ENCODE measurements around the gene TESPA1. TPM values are rescaled to one million over a fixed set of nuclear protein-coding genes. Genes with fewer than 3 reads are reported as not detected.

Gene TESPA1
- total RNA-seq, 2 experiments from 2014 or later, result 113 to 136 TPM

DNA sequence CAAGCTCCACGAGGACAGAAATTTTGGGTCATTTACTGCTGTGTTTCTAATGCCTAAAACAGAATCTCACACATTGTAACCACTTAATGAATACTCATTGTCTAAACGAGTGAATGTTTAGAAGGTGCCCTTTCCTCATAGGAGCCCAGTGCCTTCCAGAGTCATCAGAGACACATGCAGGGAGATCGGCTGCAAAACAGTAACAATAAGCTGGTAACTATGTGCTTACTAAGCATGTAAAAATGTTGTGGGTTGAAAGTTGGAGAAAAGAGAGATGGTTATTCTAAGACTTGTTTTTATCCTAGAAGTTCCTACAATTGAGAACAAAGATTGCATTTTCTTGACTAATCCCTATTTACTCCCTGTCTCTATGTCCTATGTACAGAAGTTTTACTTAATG is 7.4 kb downstream of the TESPA1 start:
- no peaks in the 10 kb centered on the region for H3K27me3 Mint-ChIP-seq
- no peaks in the 10 kb centered on the region for H3K9me3 Mint-ChIP-seq
- POLR2A ChIA-PET, result no interaction called here
- DNase-seq, result no peak
- CTCF ChIA-PET, result interaction anchor here (1.5 to 3.3 kb wide), 3 partner anchors 16 to 94 kb away, joined by 3 to 13 read pairs (median 5); no protein-coding TSS in a partner anchor
- peak overlapping the region; percentile 87 for H3K27ac Mint-ChIP-seq
- peaks cover 90% of the 10 kb centered on the region for H3K36me3 Mint-ChIP-seq (ENCODE audit: low read depth)
- H3K4me3 Mint-ChIP-seq, result peak overlapping the region; percentile 67
- peaks cover 95% of the 10 kb centered on the region for H3K4me1 Mint-ChIP-seq

DNA sequence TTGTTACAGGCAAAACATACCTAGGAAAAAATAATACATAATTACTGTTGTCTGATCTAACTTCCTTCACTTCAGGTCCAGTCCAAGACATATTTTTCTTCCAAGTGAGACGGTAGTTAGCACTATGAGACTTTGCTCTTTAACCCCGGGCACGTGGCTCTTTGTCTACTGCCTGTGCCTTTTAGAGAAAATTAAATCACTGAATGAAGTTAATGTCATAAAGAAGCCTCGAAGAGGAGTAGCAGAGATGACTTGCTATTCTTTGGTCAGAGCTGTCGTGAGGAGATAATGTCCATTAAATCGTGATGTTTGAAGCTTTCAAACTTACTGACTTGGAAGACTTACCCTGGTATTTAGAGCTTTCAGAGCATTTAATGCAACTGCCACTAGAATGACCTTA is 8.7 kb downstream of the TESPA1 start:
- ChIA-PET POLR2A (no interaction called here), CTCF (interaction anchor here (0.9 to 3.3 kb wide), 2 partner anchors 12 to 17 kb away, joined by 3 to 13 read pairs; no protein-coding TSS in a partner anchor)
- no peaks in the 10 kb centered on the region for H3K27me3 Mint-ChIP-seq
- H3K4me1 Mint-ChIP-seq, result peaks cover 92% of the 10 kb centered on the region
- H3K4me3 Mint-ChIP-seq, result peak overlapping the region; percentile 39
- H3K9me3 Mint-ChIP-seq, result no peaks in the 10 kb centered on the region
- no peak for DNase-seq
- peaks cover 89% of the 10 kb centered on the region for H3K36me3 Mint-ChIP-seq (ENCODE audit: low read depth)
- peak overlapping the region; percentile 63 for H3K27ac Mint-ChIP-seq

DNA sequence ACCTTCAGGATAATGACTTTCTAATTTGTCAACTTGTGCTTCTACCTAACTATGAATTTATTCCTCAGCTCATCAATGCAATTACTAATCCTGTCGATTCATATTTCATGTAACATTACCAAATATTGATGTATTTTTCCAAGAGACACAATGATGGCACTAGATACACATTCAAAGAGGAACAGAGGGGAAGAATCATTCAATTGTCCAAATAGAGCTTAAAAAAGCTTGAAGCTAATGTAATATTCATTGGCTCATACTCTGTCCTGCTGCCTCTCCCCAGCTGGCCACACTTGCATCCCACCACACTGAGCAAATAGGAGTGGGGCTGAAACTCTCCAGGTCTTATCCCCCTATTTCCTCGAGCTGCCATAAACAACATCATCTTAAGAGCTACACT is 9.3 kb downstream of the TESPA1 start:
- Mint-ChIP-seq H3K27ac (peak overlapping the region; percentile 55), H3K36me3 (ENCODE audit: low read depth) (peaks cover 91% of the 10 kb centered on the region), H3K4me1 (peaks cover 92% of the 10 kb centered on the region), H3K4me3 (no peak overlapping the region), H3K27me3 (no peaks in the 10 kb centered on the region), H3K9me3 (no peaks in the 10 kb centered on the region)
- ChIA-PET POLR2A (interaction anchor here (0.7 kb wide), 1 partner anchor 11 kb away, joined by 3 read pairs; no protein-coding TSS in a partner anchor), CTCF (interaction anchor here (0.7 to 3.3 kb wide), 5 partner anchors 8 to 41 kb away, joined by 3 to 13 read pairs (median 4); no protein-coding TSS in a partner anchor)
- no peak for DNase-seq

GRCh38 chr12:54974279-54974678 is 10.3 kb downstream of the TESPA1 start:
- DNase-seq, result no peak
- Mint-ChIP-seq H3K36me3 (ENCODE audit: low read depth) (peaks cover 83% of the 10 kb centered on the region), H3K27me3 (no peaks in the 10 kb centered on the region), H3K4me1 (peaks cover 85% of the 10 kb centered on the region), H3K27ac (peak overlapping the region; percentile 27), H3K4me3 (no peak overlapping the region), H3K9me3 (no peaks in the 10 kb centered on the region)
- ChIA-PET CTCF (interaction anchor here (1.3 to 3.3 kb wide), 5 partner anchors 9 to 19 kb away, joined by 3 to 13 read pairs (median 4); no protein-coding TSS in a partner anchor), POLR2A (no interaction called here)

- Mint-ChIP-seq H3K27ac (peak overlapping the region; percentile 47), H3K4me1 (peaks cover 80% of the 10 kb centered on the region), H3K27me3 (no peaks in the 10 kb centered on the region), H3K4me3 (no peak overlapping the region), H3K9me3 (no peaks in the 10 kb centered on the region), H3K36me3 (ENCODE audit: low read depth) (peaks cover 78% of the 10 kb centered on the region)
- ChIA-PET POLR2A (no interaction called here), CTCF (interaction anchor here (1.0 to 2.3 kb wide), 4 partner anchors 10 to 99 kb away, joined by 3 to 12 read pairs (median 4); no protein-coding TSS in a partner anchor)
- DNase-seq, result no peak
These were observed 11.0 kb downstream of the TESPA1 start for GRCh38 chr12:54973556-54973955.

DNA sequence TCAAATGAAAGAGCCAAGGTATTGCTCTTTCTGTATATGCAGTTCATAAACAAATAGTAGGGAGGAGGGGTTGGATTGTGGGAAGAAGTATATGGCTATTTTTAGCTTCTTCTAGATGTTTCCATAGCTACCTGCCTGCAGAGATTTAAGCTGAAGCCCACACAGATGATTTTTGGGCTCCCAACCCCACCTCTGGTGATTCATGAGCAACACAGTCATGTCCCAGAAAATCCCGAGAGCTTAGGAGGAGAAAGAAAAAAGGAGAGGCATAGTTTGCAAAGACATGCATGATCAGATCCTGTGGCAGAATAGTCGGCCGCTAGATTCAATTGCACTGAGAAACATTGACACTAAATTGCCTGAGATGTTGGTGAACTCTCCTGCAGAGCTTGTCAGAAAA is 13.8 kb downstream of the TESPA1 start:
- Mint-ChIP-seq H3K9me3 (no peaks in the 10 kb centered on the region), H3K4me1 (peaks cover 72% of the 10 kb centered on the region), H3K27me3 (no peaks in the 10 kb centered on the region), H3K36me3 (ENCODE audit: low read depth) (peaks cover 81% of the 10 kb centered on the region), H3K4me3 (no peak overlapping the region), H3K27ac (no peak overlapping the region)
- no peak for DNase-seq
- ChIA-PET CTCF (no interaction called here), POLR2A (interaction anchor here (0.7 kb wide), 1 partner anchor 13 kb away, joined by 3 read pairs; no protein-coding TSS in a partner anchor)

DNA sequence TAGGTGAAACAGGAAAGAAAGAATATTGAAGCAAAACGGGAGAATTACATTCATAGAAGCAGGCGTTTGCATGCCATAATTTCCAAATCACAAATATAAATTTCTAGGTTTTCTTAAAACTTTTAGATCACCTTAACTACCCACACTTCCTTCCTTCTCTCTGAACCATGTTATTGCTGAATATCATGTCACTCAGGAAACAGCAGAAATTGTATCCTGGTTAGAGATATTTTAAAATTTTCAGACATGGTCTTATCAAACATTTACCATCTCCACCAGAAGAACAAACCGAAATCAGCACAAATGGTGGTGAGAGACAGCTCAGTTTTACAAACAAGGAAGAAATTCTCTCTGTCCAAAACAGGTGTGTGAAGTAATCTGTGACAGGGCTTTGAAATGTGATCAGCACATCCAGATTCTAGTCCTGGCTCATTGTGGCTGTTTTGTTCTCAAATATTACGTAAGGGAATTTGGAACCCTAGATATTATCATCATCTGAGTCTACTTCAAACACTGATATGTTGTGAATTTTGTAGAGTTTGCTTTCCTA is 16.3 kb downstream of the TESPA1 start:
- peak overlapping the region; percentile 12 for H3K4me3 Mint-ChIP-seq
- H3K27me3 Mint-ChIP-seq, result no peaks in the 10 kb centered on the region
- peak overlapping the region; percentile 83 for H3K27ac Mint-ChIP-seq
- H3K36me3 Mint-ChIP-seq (ENCODE audit: low read depth), result peaks cover 81% of the 10 kb centered on the region
- CTCF ChIA-PET, result interaction anchor here (0.8 to 1.8 kb wide), 4 partner anchors 9 to 104 kb away, joined by 3 to 5 read pairs (median 4); no protein-coding TSS in a partner anchor
- H3K9me3 Mint-ChIP-seq, result no peaks in the 10 kb centered on the region
- H3K4me1 Mint-ChIP-seq, result peaks cover 54% of the 10 kb centered on the region
- DNase-seq, result no peak
- POLR2A ChIA-PET, result no interaction called here

DNA sequence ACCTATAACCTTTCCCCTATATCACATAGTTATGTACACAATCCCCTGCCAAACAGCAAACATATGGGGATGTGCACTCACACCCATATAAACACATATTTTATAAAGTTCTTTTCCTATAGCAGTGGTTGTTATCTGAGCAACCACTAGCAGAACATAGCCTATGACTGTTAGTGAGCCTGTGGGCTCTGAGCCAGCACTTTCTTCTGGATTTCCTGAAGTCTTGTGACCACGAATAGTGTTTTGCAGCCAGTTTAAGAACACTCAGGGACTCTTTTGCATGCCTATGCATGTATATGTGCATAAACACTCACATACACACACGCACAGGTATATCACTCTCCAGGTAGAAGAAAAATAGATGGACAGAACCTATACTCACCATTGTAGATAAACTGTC is 17.1 kb downstream of the TESPA1 start:
- Mint-ChIP-seq H3K4me3 (no peak overlapping the region), H3K27ac (peak overlapping the region; percentile 57), H3K4me1 (peaks cover 49% of the 10 kb centered on the region), H3K36me3 (ENCODE audit: low read depth) (peaks cover 81% of the 10 kb centered on the region), H3K9me3 (no peaks in the 10 kb centered on the region), H3K27me3 (no peaks in the 10 kb centered on the region)
- POLR2A ChIA-PET, result no interaction called here
- CTCF ChIA-PET, result no interaction called here
- no peak for DNase-seq

- Mint-ChIP-seq H3K9me3 (no peaks in the 10 kb centered on the region), H3K4me1 (peaks cover 59% of the 10 kb centered on the region), H3K36me3 (ENCODE audit: low read depth) (peaks cover 86% of the 10 kb centered on the region), H3K4me3 (no peak overlapping the region), H3K27ac (no peak overlapping the region), H3K27me3 (no peaks in the 10 kb centered on the region)
- CTCF ChIA-PET, result interaction anchor here (0.6 to 1.7 kb wide), 4 partner anchors 20 to 111 kb away, joined by 3 to 4 read pairs (median 3); no protein-coding TSS in a partner anchor
- no peak for DNase-seq
- POLR2A ChIA-PET, result no interaction called here
These were observed 23.4 kb downstream of the TESPA1 start for GRCh38 chr12:54961190-54961589.

- CTCF ChIA-PET, result interaction anchor here (1.0 to 2.5 kb wide), 7 partner anchors 9 to 112 kb away, joined by 3 to 5 read pairs (median 3); partner anchors contain the start of gene MUCL1
These were observed 25.1 kb downstream of the TESPA1 start for GRCh38 chr12:54959291-54960018.

DNA sequence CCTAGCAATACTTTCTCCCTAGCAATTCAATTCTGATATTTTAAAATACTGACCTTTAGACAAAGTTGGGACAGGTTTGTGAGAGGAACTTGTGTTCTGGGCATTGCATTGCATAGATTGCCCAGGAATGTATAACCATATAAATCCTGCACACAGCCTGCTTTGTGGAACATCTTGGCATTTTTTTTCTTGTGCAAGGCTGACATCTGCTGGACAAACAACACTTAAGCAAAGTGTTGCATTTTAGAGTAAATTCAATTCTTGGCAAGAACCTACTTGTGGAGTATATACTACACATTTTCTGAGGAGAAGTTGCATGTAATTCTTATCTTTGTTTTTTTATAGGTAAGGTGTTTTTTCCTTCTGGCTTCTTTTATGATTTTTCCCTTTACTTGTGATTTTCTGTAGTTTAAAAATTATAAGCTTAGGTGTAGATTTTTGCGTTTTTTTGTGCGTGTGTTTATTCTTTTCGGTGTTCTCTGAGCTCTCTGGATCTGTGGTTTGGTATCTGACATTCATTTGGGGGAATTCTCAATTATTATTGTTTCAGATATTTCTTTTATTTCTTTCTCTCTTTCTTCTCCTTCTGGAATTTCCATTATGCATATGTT is 26.4 kb downstream of the TESPA1 start:
- peak overlapping the region; percentile 0 for H3K27ac Mint-ChIP-seq
- no peak overlapping the region for H3K4me3 Mint-ChIP-seq
- POLR2A ChIA-PET, result no interaction called here
- DNase-seq, result peak; percentile 68
- peaks cover 87% of the 10 kb centered on the region for H3K36me3 Mint-ChIP-seq (ENCODE audit: low read depth)
- CTCF ChIA-PET, result interaction anchor here (0.6 to 2.5 kb wide), 12 partner anchors 10 to 210 kb away, joined by 3 to 10 read pairs (median 4); partner anchors contain the start of gene MUCL1
- H3K27me3 Mint-ChIP-seq, result no peaks in the 10 kb centered on the region
- H3K4me1 Mint-ChIP-seq, result peaks cover 68% of the 10 kb centered on the region
- no peaks in the 10 kb centered on the region for H3K9me3 Mint-ChIP-seq

More at GRCh38 chr12:54959291-54960018, 25.1 kb downstream of the TESPA1 start:
- no peak for DNase-seq
- Mint-ChIP-seq H3K4me1 (peaks cover 69% of the 10 kb centered on the region), H3K27ac (peak overlapping the region; percentile 84), H3K27me3 (no peaks in the 10 kb centered on the region), H3K4me3 (no peak overlapping the region), H3K9me3 (no peaks in the 10 kb centered on the region), H3K36me3 (ENCODE audit: low read depth) (peaks cover 87% of the 10 kb centered on the region)
- POLR2A ChIA-PET, result no interaction called here

- Mint-ChIP-seq H3K4me1 (peaks cover 69% of the 10 kb centered on the region), H3K4me3 (no peak overlapping the region), H3K9me3 (peaks cover 6% of the 10 kb centered on the region), H3K36me3 (ENCODE audit: low read depth) (peaks cover 87% of the 10 kb centered on the region), H3K27me3 (no peaks in the 10 kb centered on the region), H3K27ac (no peak overlapping the region)
- no peak for DNase-seq
- POLR2A ChIA-PET, result no interaction called here
- CTCF ChIA-PET, result interaction anchor here (0.8 to 2.3 kb wide), 6 partner anchors 12 to 208 kb away, joined by 3 to 10 read pairs (median 4); partner anchors contain the start of gene MUCL1
These were observed 27.5 kb downstream of the TESPA1 start for GRCh38 chr12:54956818-54957641.
